GM12891 (cell line): ENCODE measurements around the gene RNF13.
A peak's percentile ranks its signal among the peaks of the same experiment; 100 is the strongest.

Experiments
- DNase-seq: peaks from one replicate; pipeline ENCODE4 v3.0.0; 2011; ENCODE audit warnings: low spot score; ENCODE audit not compliant: insufficient read length
- FAIRE-seq: peaks from 2 replicates; lab custom pipeline; 2011; peaks lifted over from hg19 to GRCh38; lab: Jason Lieb, UNC
- PAX5 ChIP-seq: IDR thresholded peaks from 2 replicates; pipeline ENCODE4 v1.6.1; 2011; ENCODE audit warnings: low read length, moderate library complexity, mild to moderate bottlenecking; ENCODE audit not compliant: insufficient read depth, severe bottlenecking
- POLR2A ChIP-seq: IDR thresholded peaks from 2 replicates; pipeline ENCODE4 v1.6.1; 2011; ENCODE audit warnings: low read depth, low read length, control low read depth
- POLR2AphosphoS5 ChIP-seq: IDR thresholded peaks from 2 replicates; pipeline ENCODE4 v1.6.1; 2011; ENCODE audit warnings: low read depth, low read length, control low read depth
- POU2F2 ChIP-seq: IDR thresholded peaks from 2 replicates; pipeline ENCODE4 v1.6.1; 2011; ENCODE audit warnings: low read depth, mild to moderate bottlenecking, control low read depth, low read length, moderate library complexity
- SPI1 ChIP-seq: IDR thresholded peaks from 2 replicates; pipeline ENCODE4 v1.6.1; 2011; ENCODE audit warnings: low read depth, low read length, control low read depth
- TAF1 ChIP-seq: IDR thresholded peaks from 2 replicates; pipeline ENCODE4 v1.6.1; 2011; ENCODE audit warnings: low read depth, low read length, control low read depth

RNF13 gene

GRCh38 chr3:149776170-149776569, 36.8 kb upstream of the RNF13 start:
- no peak for TF ChIP-seq PAX5
- TF ChIP-seq POLR2A, result no peak
- TF ChIP-seq POLR2AphosphoS5, result no peak
- no peak for TF ChIP-seq TAF1
- TF ChIP-seq POU2F2, result no peak
- TF ChIP-seq SPI1, result no peak
- FAIRE-seq, result no peak
- DNase-seq, result no peak

DNA sequence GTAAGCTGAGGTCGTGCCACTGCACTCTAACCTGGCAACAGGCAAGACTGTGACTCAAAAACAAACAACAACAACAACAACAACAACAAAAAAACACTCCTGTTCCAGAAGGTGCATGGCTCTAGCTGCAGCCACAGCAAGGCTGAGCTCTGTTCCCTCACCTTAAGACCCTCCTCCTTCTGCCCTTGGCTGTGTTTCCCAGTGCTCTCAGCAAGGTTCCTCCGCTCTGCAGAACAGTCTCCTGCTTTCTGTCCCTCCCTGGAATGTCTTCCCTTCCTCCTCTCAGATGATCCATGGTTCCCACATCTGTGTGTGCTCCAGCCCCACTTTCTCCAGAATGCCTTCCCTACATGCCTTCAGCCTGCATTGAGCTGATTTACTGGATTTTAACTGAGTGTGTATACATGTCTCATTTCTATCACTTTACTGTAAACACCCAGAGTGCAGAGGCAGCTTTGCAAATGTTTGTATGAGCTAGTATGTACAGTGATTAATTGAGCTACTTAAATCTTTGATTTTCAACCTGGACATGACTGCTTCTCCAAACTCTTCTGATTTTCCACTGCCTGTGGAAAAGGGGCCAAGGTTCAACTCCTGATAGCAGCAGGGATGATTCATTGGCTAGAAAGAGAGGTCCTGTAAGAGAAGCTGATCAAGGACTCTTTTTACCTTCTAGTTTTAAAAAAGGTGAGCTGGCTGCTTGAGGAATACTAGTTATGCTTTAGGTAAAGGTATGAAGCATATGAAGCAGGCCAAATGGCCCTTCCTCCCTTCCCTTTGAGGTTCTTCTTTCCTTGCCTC, 35.4 kb upstream of the RNF13 start:
- no peak for FAIRE-seq
- DNase-seq, result no peak

DNA sequence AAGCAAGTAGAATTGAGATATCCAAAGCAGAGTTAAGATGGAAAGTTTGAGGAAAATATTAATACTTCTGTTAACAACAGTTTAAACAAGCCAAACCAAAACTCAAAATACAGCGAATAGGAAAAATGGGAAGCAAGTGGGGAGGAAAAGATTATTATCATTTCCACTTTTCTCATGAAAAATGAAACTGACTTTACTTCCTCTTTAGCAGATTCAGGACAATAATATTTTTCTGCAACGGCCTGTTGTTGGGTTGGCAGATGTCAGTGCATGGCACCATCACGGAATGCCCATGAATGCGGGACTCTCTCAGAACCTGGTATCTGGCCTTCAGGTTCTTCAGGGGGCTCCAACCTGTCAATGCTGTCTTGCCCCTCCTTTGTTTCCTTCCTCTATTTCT, 31.8 kb upstream of the RNF13 start:
- DNase-seq (no peak), FAIRE-seq (peak; percentile 26)
- TF ChIP-seq POLR2AphosphoS5 (no peak), PAX5 (no peak)

More for the DNA sequence above, 35.4 kb upstream of the RNF13 start:
- TF ChIP-seq POU2F2 (no peak), SPI1 (no peak), TAF1 (no peak), POLR2A (no peak), POLR2AphosphoS5 (no peak), PAX5 (no peak)

DNA sequence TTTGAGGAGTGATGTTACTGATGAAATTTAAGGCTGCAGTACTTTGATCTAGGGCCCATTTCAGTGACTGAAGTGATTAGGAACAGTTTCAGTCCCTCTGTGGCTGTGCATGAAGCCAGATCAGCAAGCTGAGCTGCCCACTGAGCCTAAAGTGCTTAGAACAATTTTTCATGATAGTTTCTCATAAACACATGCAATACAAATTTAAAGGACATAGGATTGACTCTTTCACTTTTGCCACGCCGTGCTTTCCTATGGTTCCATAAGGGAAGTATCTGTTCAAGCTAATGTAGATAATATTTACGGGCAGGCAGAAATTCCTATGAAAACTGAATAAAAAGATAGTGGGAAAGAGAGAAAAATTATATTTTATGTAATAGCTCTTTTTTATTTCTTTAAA, 31.3 kb upstream of the RNF13 start:
- TF ChIP-seq POLR2A (no peak), POU2F2 (no peak), POLR2AphosphoS5 (no peak), TAF1 (no peak), PAX5 (no peak), SPI1 (no peak)
- FAIRE-seq, result no peak
- DNase-seq, result no peak

GRCh38 chr3:149783576-149783975, 29.4 kb upstream of the RNF13 start:
- DNase-seq (no peak), FAIRE-seq (no peak)
- no peak for TF ChIP-seq POLR2AphosphoS5
- no peak for TF ChIP-seq TAF1
- TF ChIP-seq SPI1, result no peak
- TF ChIP-seq POU2F2, result no peak
- no peak for TF ChIP-seq PAX5
- TF ChIP-seq POLR2A, result no peak

DNA sequence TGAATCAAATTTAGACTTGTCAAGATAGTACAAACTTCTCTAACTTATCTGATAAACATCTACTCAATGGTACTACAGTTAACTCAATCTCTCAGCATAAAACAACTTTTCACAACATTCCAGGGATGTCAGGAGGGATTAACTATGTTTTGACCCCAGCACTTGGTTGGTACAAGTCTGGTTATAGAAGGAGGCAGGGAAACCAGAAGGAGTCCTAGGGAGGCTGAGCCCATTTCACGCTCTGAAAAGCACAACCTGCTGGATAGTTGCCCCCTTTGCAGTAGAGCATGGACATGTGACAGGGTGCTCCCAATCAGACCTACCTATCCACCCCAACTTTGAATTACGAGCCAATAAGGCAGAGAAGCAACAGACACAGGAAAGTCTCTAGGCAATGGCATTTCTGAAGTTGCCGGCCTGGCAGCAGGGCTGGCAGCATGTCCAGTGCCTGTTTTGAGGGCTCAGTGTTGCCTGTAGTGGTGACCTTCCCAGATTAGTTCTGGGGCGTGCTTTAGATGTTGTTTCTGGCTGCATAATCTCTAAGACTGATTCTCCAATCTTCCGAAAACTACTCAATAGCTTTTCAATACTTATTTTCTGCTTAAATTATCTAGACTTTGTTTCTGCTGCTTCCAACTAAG, 28.8 kb upstream of the RNF13 start:
- DNase-seq (no peak), FAIRE-seq (no peak)
- TF ChIP-seq POLR2AphosphoS5 (no peak), POLR2A (no peak), SPI1 (no peak), POU2F2 (no peak), TAF1 (no peak), PAX5 (no peak)

GRCh38 chr3:149790268-149790667, 22.7 kb upstream of the RNF13 start:
- DNase-seq (no peak), FAIRE-seq (no peak)
- no peak for TF ChIP-seq POLR2A
- TF ChIP-seq PAX5, result no peak
- no peak for TF ChIP-seq POU2F2

GRCh38 chr3:149790698-149791097, 22.3 kb upstream of the RNF13 start:
- no peak for TF ChIP-seq PAX5
- TF ChIP-seq TAF1, result no peak
- TF ChIP-seq POLR2AphosphoS5, result no peak
- TF ChIP-seq POLR2A, result no peak
- TF ChIP-seq POU2F2, result no peak
- no peak for TF ChIP-seq SPI1
- DNase-seq, result no peak
- no peak for FAIRE-seq

DNA sequence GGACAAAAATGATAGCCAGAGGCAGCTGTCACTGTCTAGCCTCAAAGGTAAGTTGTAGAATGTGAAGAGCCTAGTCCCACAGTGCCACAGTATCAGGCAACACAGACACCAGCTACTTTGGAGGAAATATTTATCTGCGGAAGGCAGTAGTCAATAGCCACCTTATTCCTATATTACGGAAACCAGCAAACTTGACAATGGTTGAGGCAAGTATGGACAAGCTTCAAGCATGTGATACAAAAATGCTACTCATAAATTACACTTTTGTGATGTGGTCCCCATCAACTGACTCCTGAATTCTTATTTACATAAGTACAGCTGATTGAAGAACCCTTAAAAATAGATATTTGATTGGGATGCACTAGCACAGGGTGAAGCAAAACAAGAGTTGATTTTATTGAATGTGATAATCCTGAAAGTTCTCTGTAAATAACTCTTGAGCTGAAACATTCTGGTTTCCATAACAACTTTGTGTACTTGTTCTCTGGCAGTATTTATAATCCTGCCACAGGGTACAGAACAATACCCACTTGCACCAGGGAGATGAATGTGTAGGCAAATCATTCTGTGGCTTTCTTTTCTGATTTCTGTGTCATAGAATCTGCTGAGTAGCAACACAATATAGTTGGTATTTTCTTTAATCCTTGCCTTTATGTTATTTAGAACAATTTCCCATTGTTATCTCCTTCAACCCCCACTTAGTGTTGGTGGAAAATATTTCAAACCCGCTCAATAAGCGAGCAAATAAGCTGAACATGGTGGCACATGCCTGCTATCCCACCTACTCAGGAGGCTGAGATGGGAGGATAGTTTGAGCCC, 20.4 kb upstream of the RNF13 start, which contains the start of gene ANKUB1:
Gene ANKUB1, minus strand, starts transcription at position 103 of the 819 bp plus-strand sequence. CDS start 188 bp downstream, outside the sequence.
- FAIRE-seq, result no peak
- no peak for DNase-seq
- TF ChIP-seq POLR2A, result no peak
- TF ChIP-seq POU2F2, result no peak
- no peak for TF ChIP-seq POLR2AphosphoS5
- TF ChIP-seq SPI1, result no peak
- TF ChIP-seq PAX5, result no peak
- TF ChIP-seq TAF1, result no peak

GRCh38 chr3:149796026-149796425, 17.0 kb upstream of the RNF13 start:
- FAIRE-seq, result no peak
- TF ChIP-seq PAX5 (no peak), TAF1 (no peak), POLR2AphosphoS5 (no peak), SPI1 (no peak), POU2F2 (no peak), POLR2A (no peak)
- DNase-seq, result no peak
